ENCODE measurements around the gene SYT1. TPM values are rescaled to one million over a fixed set of nuclear protein-coding genes. Genes with fewer than 3 reads are reported as not detected.
A peak's percentile ranks its signal among the peaks of the same experiment; 100 is the strongest.

Gene SYT1
- total RNA-seq, 1 experiment from 2014 or later, result 1.3 TPM

GRCh38 chr12:79448816-79449215, 584.2 kb downstream of the SYT1 start:
- peak; percentile 54 for TF ChIP-seq CTCF (IDR thresholded peaks at IDR 0.05; ENCODE audit: unreplicated experiment)
- intact Hi-C loops (cut with micrococcal nuclease; ENCODE audit: unreplicated experiment), result loop anchor here (2.0 kb wide), 1 partner anchor 28 kb away; no protein-coding TSS in a partner anchor

GRCh38 chr12:79451365-79451764, 586.8 kb downstream of the SYT1 start:
- no TSS peak for BruUV-seq (replicated peaks)
- Mint-ChIP-seq H3K27me3 (ENCODE audit: unreplicated experiment) (no peaks in the 10 kb centered on the region), H3K36me3 (ENCODE audit: insufficient read depth, unreplicated experiment) (no peaks in the 10 kb centered on the region), H3K27ac (ENCODE audit: unreplicated experiment) (no peak overlapping the region), H3K9me3 (ENCODE audit: low read depth, unreplicated experiment) (no peaks in the 10 kb centered on the region), H3K4me1 (ENCODE audit: low read depth, unreplicated experiment) (peaks cover 58% of the 10 kb centered on the region), H3K4me3 (ENCODE audit: low read depth, unreplicated experiment) (no peak overlapping the region)
- no peak for TF ChIP-seq CTCF (IDR thresholded peaks at IDR 0.05; ENCODE audit: unreplicated experiment)
- intact Hi-C loops (cut with micrococcal nuclease; ENCODE audit: unreplicated experiment), result no loop called here
- DNase-seq, result no peak
- CTCF ChIA-PET, result interaction anchor here (1.2 to 1.3 kb wide), 2 partner anchors 25 to 32 kb away, joined by 3 to 5 read pairs; no protein-coding TSS in a partner anchor

More at GRCh38 chr12:79448816-79449215, 584.2 kb downstream of the SYT1 start:
- CTCF ChIA-PET, result interaction anchor here (0.6 to 1.3 kb wide), 3 partner anchors 10 to 29 kb away, joined by 3 to 9 read pairs (median 5); no protein-coding TSS in a partner anchor
- H3K9me3 Mint-ChIP-seq (ENCODE audit: low read depth, unreplicated experiment), result no peaks in the 10 kb centered on the region
- peak; percentile 76 for DNase-seq
- H3K27ac Mint-ChIP-seq (ENCODE audit: unreplicated experiment), result peak overlapping the region; percentile 50
- no TSS peak for BruUV-seq (replicated peaks)
- H3K27me3 Mint-ChIP-seq (ENCODE audit: unreplicated experiment), result no peaks in the 10 kb centered on the region
- H3K4me3 Mint-ChIP-seq (ENCODE audit: low read depth, unreplicated experiment), result peak overlapping the region; percentile 57
- H3K4me1 Mint-ChIP-seq (ENCODE audit: low read depth, unreplicated experiment), result peaks cover 47% of the 10 kb centered on the region
- H3K36me3 Mint-ChIP-seq (ENCODE audit: insufficient read depth, unreplicated experiment), result no peaks in the 10 kb centered on the region

GRCh38 chr12:79451978-79452377, 587.4 kb downstream of the SYT1 start:
- CTCF ChIA-PET, result interaction anchor here (1.2 to 1.3 kb wide), 2 partner anchors 26 to 32 kb away, joined by 3 to 5 read pairs; no protein-coding TSS in a partner anchor
- no peak overlapping the region for H3K4me3 Mint-ChIP-seq (ENCODE audit: low read depth, unreplicated experiment)

DNA sequence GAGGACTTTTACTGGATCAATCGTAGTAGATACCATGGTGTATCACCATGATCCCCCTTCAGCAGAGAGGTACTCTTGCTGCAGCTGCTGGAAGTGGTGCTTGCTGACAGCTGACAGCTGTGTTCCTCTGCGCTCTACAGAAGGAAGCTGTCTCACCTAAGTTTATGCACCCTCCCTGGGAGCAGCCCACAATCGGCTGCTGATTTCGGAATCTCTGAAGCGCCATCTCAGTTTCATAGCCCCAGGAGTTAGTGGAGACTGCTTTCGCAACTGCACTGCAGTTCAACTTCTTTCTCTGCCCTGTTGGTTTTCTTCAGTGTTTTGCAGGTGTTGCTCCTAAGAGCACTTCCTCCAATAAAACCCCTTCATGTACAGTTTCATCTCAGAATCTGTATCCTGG, 588.3 kb downstream of the SYT1 start:
- H3K27me3 Mint-ChIP-seq (ENCODE audit: unreplicated experiment), result no peaks in the 10 kb centered on the region
- CTCF ChIA-PET, result no interaction called here
- peaks cover 58% of the 10 kb centered on the region for H3K4me1 Mint-ChIP-seq (ENCODE audit: low read depth, unreplicated experiment)
- no peak for DNase-seq
- intact Hi-C loops (cut with micrococcal nuclease; ENCODE audit: unreplicated experiment), result no loop called here
- no peaks in the 10 kb centered on the region for H3K9me3 Mint-ChIP-seq (ENCODE audit: low read depth, unreplicated experiment)
- no peak overlapping the region for H3K4me3 Mint-ChIP-seq (ENCODE audit: low read depth, unreplicated experiment)
- BruUV-seq (replicated peaks), result no TSS peak
- no peaks in the 10 kb centered on the region for H3K36me3 Mint-ChIP-seq (ENCODE audit: insufficient read depth, unreplicated experiment)
- no peak overlapping the region for H3K27ac Mint-ChIP-seq (ENCODE audit: unreplicated experiment)
- TF ChIP-seq CTCF (IDR thresholded peaks at IDR 0.05; ENCODE audit: unreplicated experiment), result no peak

More at GRCh38 chr12:79451978-79452377, 587.4 kb downstream of the SYT1 start:
- intact Hi-C loops (cut with micrococcal nuclease; ENCODE audit: unreplicated experiment), result no loop called here
- Mint-ChIP-seq H3K36me3 (ENCODE audit: insufficient read depth, unreplicated experiment) (no peaks in the 10 kb centered on the region), H3K27me3 (ENCODE audit: unreplicated experiment) (no peaks in the 10 kb centered on the region), H3K27ac (ENCODE audit: unreplicated experiment) (no peak overlapping the region), H3K9me3 (ENCODE audit: low read depth, unreplicated experiment) (no peaks in the 10 kb centered on the region), H3K4me1 (ENCODE audit: low read depth, unreplicated experiment) (peaks cover 58% of the 10 kb centered on the region)
- peak; percentile 16 for DNase-seq
- no TSS peak for BruUV-seq (replicated peaks)
- TF ChIP-seq CTCF (IDR thresholded peaks at IDR 0.05; ENCODE audit: unreplicated experiment), result no peak

All from Calu3 (cell line).